Breast epithelium (tissue), 4 donors: ENCODE measurements around the gene MEMO1. TPM values are rescaled to one million over a fixed set of nuclear protein-coding genes. Genes with fewer than 3 reads are reported as not detected.

Experiments
- DNase-seq, 2 donors: peaks; one replicate each; pipeline ENCODE4 v3.0.0-alpha.2; 2019; ENCODE audit warnings: low spot score in 2 of 2
- H3K27ac ChIP-seq, 2 donors: fragments of 200-600 bp; sonication (generic) in 1 of 2; one replicate each; pipeline ENCODE4 v1.5.1; 2016 to 2019; ENCODE audit warnings: mild to moderate bottlenecking in 1 of 2
- H3K27me3 ChIP-seq, 2 donors: fragments of 200-600 bp; sonication (generic) in 1 of 2; one replicate each; pipeline versions ENCODE4 v1.5.1 to v1.6.0; 2017 to 2019; ENCODE audit warnings: control low read depth in 1 of 2, mild to moderate bottlenecking in 1 of 2
- H3K36me3 ChIP-seq: fragments of 200-600 bp; one replicate; pipeline ENCODE4 v1.5.1; 2019
- H3K4me1 ChIP-seq, 2 donors: fragments of 200-600 bp; sonication (generic); one replicate each; pipeline ENCODE4 v1.5.1; 2016 to 2019; ENCODE audit warnings: control low read depth in 1 of 2
- H3K4me3 ChIP-seq, 3 donors: fragments of 200-600 bp; sonication (generic); 1 replicate in 2 of 3; 2 replicates in 1 of 3; pipeline ENCODE4 v1.5.1; 2016 to 2019; ENCODE audit warnings: mild to moderate bottlenecking in 3 of 3, moderate library complexity in 2 of 3
- H3K9me3 ChIP-seq, 2 donors: fragments of 200-600 bp; sonication (generic) in 1 of 2; one replicate each; pipeline ENCODE4 v1.5.1; 2016 to 2019; ENCODE audit warnings: control low read depth in 1 of 2
- POLR2A ChIP-seq: fragments of 450-650 bp; IDR thresholded peaks from one replicate; pipeline ENCODE4 v1.6.1; 2016; ENCODE audit warnings: antibody characterized with exemption, mild to moderate bottlenecking, moderate library complexity
- POLR2AphosphoS5 ChIP-seq, 3 donors: sonication (generic); formaldehyde crosslinking; IDR thresholded peaks; one replicate each; pipeline ENCODE4 v1.6.1; 2017; ENCODE audit warnings: antibody characterized with exemption in 3 of 3
- intact Hi-C: fragments of 100-400 bp; cut with DNase I; formaldehyde crosslinking; loops from one replicate; pipeline ENCODE4 v1.15.1; 2023; ENCODE audit warnings: low total_unique reads
- total RNA-seq, 3 donors: library from RNA; depleted of rRNA; stranded (reverse); fragments of >200 nt; gene quantifications; one replicate each; pipeline ENCODE4 v1.1.0, GENCODE V29; 2016
- TF ChIP-seq, protein P1 (sequence below), 3 donors: fragments of 450-650 bp; IDR thresholded peaks; one replicate each; pipeline ENCODE4 v1.5.1; 2016 to 2017; ENCODE audit warnings: antibody characterized with exemption in 3 of 3, mild to moderate bottlenecking in 3 of 3, moderate library complexity in 3 of 3

MEMO1 gene
- total RNA-seq, 3 donors from 2014 or later = 26.1 to 28.8 (median 26.1) TPM

GRCh38 chr2:31950946-31951562, 59.8 kb downstream of the MEMO1 start:
- intact Hi-C loops = no loop called here
- H3K9me3 ChIP-seq = no peaks in the 10 kb centered on the region
- no peaks in the 10 kb centered on the region for H3K4me1 ChIP-seq
- no peaks in the 10 kb centered on the region for H3K36me3 ChIP-seq
- DNase-seq = no peak
- no peaks in the 10 kb centered on the region for H3K27me3 ChIP-seq
- H3K4me3 ChIP-seq = no peak overlapping the region
- H3K27ac ChIP-seq = no peak overlapping the region
- TF ChIP-seq, protein P1, sequence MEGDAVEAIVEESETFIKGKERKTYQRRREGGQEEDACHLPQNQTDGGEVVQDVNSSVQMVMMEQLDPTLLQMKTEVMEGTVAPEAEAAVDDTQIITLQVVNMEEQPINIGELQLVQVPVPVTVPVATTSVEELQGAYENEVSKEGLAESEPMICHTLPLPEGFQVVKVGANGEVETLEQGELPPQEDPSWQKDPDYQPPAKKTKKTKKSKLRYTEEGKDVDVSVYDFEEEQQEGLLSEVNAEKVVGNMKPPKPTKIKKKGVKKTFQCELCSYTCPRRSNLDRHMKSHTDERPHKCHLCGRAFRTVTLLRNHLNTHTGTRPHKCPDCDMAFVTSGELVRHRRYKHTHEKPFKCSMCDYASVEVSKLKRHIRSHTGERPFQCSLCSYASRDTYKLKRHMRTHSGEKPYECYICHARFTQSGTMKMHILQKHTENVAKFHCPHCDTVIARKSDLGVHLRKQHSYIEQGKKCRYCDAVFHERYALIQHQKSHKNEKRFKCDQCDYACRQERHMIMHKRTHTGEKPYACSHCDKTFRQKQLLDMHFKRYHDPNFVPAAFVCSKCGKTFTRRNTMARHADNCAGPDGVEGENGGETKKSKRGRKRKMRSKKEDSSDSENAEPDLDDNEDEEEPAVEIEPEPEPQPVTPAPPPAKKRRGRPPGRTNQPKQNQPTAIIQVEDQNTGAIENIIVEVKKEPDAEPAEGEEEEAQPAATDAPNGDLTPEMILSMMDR (IDR thresholded peaks at IDR 0.05) = no peak
- TF ChIP-seq POLR2A = no peak
- TF ChIP-seq POLR2AphosphoS5 (IDR thresholded peaks at IDR 0.05) = no peak

- TF ChIP-seq, protein P1 (IDR thresholded peaks at IDR 0.05) = no peak
- no peak for TF ChIP-seq POLR2AphosphoS5 (IDR thresholded peaks at IDR 0.05)
- TF ChIP-seq POLR2A = no peak
- H3K4me1 ChIP-seq = no peaks in the 10 kb centered on the region
- no peaks in the 10 kb centered on the region for H3K9me3 ChIP-seq
- no peaks in the 10 kb centered on the region for H3K36me3 ChIP-seq
- no peak for DNase-seq
- H3K4me3 ChIP-seq = no peak overlapping the region
- intact Hi-C loops = no loop called here
- H3K27ac ChIP-seq = no peak overlapping the region
- H3K27me3 ChIP-seq = no peaks in the 10 kb centered on the region
Measured at GRCh38 chr2:31947871-31948270, 62.9 kb downstream of the MEMO1 start.

GRCh38 chr2:31946838-31947237, 64.0 kb downstream of the MEMO1 start:
- H3K4me3 ChIP-seq = no peak overlapping the region
- intact Hi-C loops = no loop called here
- H3K27me3 ChIP-seq = no peaks in the 10 kb centered on the region
- H3K36me3 ChIP-seq = no peaks in the 10 kb centered on the region
- no peak for TF ChIP-seq POLR2AphosphoS5 (IDR thresholded peaks at IDR 0.05)
- TF ChIP-seq, protein P1 (IDR thresholded peaks at IDR 0.05) = no peak
- no peak for TF ChIP-seq POLR2A
- H3K9me3 ChIP-seq = no peaks in the 10 kb centered on the region
- no peaks in the 10 kb centered on the region for H3K4me1 ChIP-seq
- DNase-seq = no peak
- no peak overlapping the region for H3K27ac ChIP-seq

GRCh38 chr2:31945572-31945935, 65.3 kb downstream of the MEMO1 start:
- intact Hi-C loops = no loop called here
- no peaks in the 10 kb centered on the region for H3K9me3 ChIP-seq

DNA sequence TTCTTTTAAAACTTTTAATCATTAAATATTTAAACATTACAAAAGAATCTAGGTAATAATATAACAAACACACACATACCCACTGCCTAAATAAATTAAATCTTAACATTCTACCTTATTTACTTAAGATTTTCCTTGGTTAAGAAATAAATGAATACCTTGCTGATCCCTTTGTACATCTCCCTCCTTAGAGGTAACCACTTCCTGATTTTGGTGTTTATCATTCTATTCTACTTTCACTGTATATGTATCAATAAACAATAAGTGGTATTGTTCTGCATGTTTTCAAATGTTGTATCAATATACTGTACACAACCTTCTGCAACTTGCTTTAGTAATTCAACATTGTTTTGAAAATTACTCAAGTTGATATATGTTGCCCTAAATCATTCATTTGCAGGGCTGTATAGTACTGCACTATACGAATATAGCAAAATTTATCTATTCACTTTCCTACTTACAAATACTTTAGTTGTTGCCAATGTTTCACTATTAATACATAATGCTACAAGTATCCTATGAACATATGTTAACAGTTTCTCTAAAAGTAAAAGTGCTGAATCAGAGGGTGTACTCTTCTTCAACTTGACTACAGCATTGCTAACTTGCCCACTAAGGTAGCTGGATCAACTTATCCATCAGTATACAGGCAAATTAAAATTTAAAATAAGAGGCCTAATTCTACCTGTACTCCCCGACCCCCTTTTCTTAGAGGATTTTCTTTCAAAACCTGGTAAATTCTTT, 65.8 kb downstream of the MEMO1 start:
- H3K27ac ChIP-seq = no peak overlapping the region
- intact Hi-C loops = no loop called here
- TF ChIP-seq POLR2AphosphoS5 (IDR thresholded peaks at IDR 0.05) (no peak), POLR2A (no peak)
- TF ChIP-seq, protein P1 (IDR thresholded peaks at IDR 0.05) = no peak
- no peaks in the 10 kb centered on the region for H3K27me3 ChIP-seq
- no peak for DNase-seq
- H3K4me3 ChIP-seq = no peak overlapping the region
- no peaks in the 10 kb centered on the region for H3K36me3 ChIP-seq
- no peaks in the 10 kb centered on the region for H3K9me3 ChIP-seq
- H3K4me1 ChIP-seq = no peaks in the 10 kb centered on the region

More at GRCh38 chr2:31945572-31945935, 65.3 kb downstream of the MEMO1 start:
- Histone ChIP-seq H3K27ac (no peak overlapping the region), H3K36me3 (no peaks in the 10 kb centered on the region), H3K4me3 (no peak overlapping the region), H3K27me3 (no peaks in the 10 kb centered on the region), H3K4me1 (no peaks in the 10 kb centered on the region)
- no peak for DNase-seq
- TF ChIP-seq POLR2AphosphoS5 (IDR thresholded peaks at IDR 0.05) (no peak), POLR2A (no peak)
- TF ChIP-seq, protein P1 (IDR thresholded peaks at IDR 0.05) = no peak
